ENCODE data around the gene RAB14.

Gene RAB14

GRCh38 chr9:121218357-121219027 is 16.8 kb upstream of the RAB14 start:
- no peak for DNase-seq

- DNase-seq: no peak
These were observed 16.1 kb upstream of the RAB14 start for GRCh38 chr9:121217609-121218292.

- DNase-seq: no peak
These were observed 14.7 kb upstream of the RAB14 start for GRCh38 chr9:121216271-121216805.

GRCh38 chr9:121214005-121214404 is 12.3 kb upstream of the RAB14 start:
- DNase-seq: no peak

- peak; percentile 72 for DNase-seq
These were observed 11.6 kb upstream of the RAB14 start for GRCh38 chr9:121213136-121213806.

GRCh38 chr9:121210536-121210935 is 8.9 kb upstream of the RAB14 start:
- no peak for DNase-seq

GRCh38 chr9:121207371-121207940 is 5.8 kb upstream of the RAB14 start:
- DNase-seq: no peak

- no peak for DNase-seq
These were observed 5.1 kb upstream of the RAB14 start for GRCh38 chr9:121206516-121207370.

- DNase-seq: no peak
These were observed 2.9 kb upstream of the RAB14 start for GRCh38 chr9:121204611-121205010.

GRCh38 chr9:121204121-121204520 is 2.5 kb upstream of the RAB14 start:
- DNase-seq: no peak

GRCh38 chr9:121201045-121201737 is 478 bp downstream of the RAB14 start:
- DNase-seq: peak; percentile 62

- DNase-seq: no peak
These were observed 1.3 kb downstream of the RAB14 start for GRCh38 chr9:121200356-121200755.

GRCh38 chr9:121199921-121200320 is 1.7 kb downstream of the RAB14 start:
- DNase-seq: no peak

- DNase-seq: no peak
These were observed 3.1 kb downstream of the RAB14 start for GRCh38 chr9:121198512-121199042.

GRCh38 chr9:121197132-121197531 is 4.5 kb downstream of the RAB14 start:
- DNase-seq: no peak

GRCh38 chr9:121196389-121196788 is 5.3 kb downstream of the RAB14 start:
- DNase-seq: no peak

- DNase-seq: no peak
These were observed 6.9 kb downstream of the RAB14 start for GRCh38 chr9:121194730-121195129.

- no peak for DNase-seq
These were observed 8.6 kb downstream of the RAB14 start for GRCh38 chr9:121192959-121193640.

GRCh38 chr9:121192518-121192917 is 9.2 kb downstream of the RAB14 start:
- DNase-seq: no peak

- DNase-seq: no peak
These were observed 10.4 kb downstream of the RAB14 start for GRCh38 chr9:121191235-121191634.

GRCh38 chr9:121189660-121190059 is 12.0 kb downstream of the RAB14 start:
- no peak for DNase-seq

Measured in NCI-H146 (cell line).